ENCODE data around the gene NR6A1.

Gene NR6A1

GRCh38 chr9:124652203-124652602 lies 118.9 kb downstream of the NR6A1 start:
- no peaks in the 10 kb centered on the region for H3K36me3 ChIP-seq (ENCODE audit: control insufficient read depth in 2 of 2, insufficient read depth in 1 of 2, low read length in 2 of 2)
- H3K4me1 ChIP-seq (ENCODE audit: control insufficient read depth, insufficient read depth, low read length), result peaks cover 2% of the 10 kb centered on the region; the same call in 1 of the 2 replicates
- ChIA-PET POLR2A (no interaction called here), CTCF (interaction anchor here (0.8 to 5.3 kb wide), 3 partner anchors 30 to 90 kb away, joined by 3 to 38 read pairs (median 3); no protein-coding TSS in a partner anchor)
- H3K27ac ChIP-seq (ENCODE audit: extremely low read depth, low read depth, low read length), result no peak overlapping the region
- TF ChIP-seq REPIN1 (tag by site-specific recombination; IDR thresholded peaks at IDR 0.05; ENCODE audit: low read depth) (no peak), ZNF391 (tag by site-specific recombination; IDR thresholded peaks at IDR 0.05; ENCODE audit: borderline replicate concordance, low read depth) (no peak), SP7 (tag by site-specific recombination; IDR thresholded peaks at IDR 0.05) (no peak), ZBTB11 (tag by site-specific recombination; conservative IDR thresholded peaks at IDR 0.05; ENCODE audit: low read depth) (no peak), ZEB2 (tag by site-specific recombination; IDR thresholded peaks at IDR 0.05) (no peak), ZNF610 (tag by site-specific recombination; IDR thresholded peaks at IDR 0.05; ENCODE audit: borderline replicate concordance) (no peak), ZNF423 (tag by site-specific recombination; IDR thresholded peaks at IDR 0.05) (no peak)
- TF ChIP-seq, protein P1, sequence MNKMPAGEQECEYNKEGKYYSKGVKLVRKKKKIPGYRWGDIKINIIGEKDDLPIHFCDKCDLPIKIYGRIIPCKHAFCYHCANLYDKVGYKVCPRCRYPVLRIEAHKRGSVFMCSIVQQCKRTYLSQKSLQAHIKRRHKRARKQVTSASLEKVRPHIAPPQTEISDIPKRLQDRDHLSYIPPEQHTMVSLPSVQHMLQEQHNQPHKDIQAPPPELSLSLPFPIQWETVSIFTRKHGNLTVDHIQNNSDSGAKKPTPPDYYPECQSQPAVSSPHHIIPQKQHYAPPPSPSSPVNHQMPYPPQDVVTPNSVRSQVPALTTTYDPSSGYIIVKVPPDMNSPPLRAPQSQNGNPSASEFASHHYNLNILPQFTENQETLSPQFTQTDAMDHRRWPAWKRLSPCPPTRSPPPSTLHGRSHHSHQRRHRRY (tag by site-specific recombination; IDR thresholded peaks at IDR 0.05), result no peak
- no peaks in the 10 kb centered on the region for H3K9me3 ChIP-seq (ENCODE audit: control insufficient read depth, insufficient read depth, low read depth, low read length)
- no peak overlapping the region for H3K4me3 ChIP-seq (ENCODE audit: low read depth, low read length)

DNA sequence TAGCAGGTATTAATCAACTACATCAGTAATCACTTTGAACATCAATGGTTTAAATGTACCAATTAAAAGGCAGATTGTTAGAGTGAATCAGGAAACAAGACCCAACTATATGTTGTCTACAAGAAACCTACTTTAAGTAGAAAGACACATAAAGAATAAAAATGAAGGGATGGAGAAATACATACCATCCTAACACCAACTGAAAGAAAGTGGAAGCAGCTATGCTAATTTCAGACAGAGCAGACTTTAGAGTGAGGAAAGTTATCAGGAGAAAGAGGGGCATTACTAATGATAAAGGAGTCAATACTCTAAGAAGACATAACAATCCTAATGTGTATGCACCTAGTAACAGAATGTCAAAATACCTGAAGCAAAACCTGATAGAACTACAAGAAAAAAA lies 125.8 kb downstream of the NR6A1 start:
- Histone ChIP-seq H3K27ac (ENCODE audit: extremely low read depth, low read depth, low read length) (no peak overlapping the region), H3K9me3 (ENCODE audit: control insufficient read depth, insufficient read depth, low read depth, low read length) (no peaks in the 10 kb centered on the region), H3K4me3 (ENCODE audit: low read depth, low read length) (no peak overlapping the region), H3K36me3 (ENCODE audit: control insufficient read depth in 2 of 2, insufficient read depth in 1 of 2, low read length in 2 of 2) (no peaks in the 10 kb centered on the region), H3K4me1 (ENCODE audit: control insufficient read depth, insufficient read depth, low read length) (no peaks in the 10 kb centered on the region)
- no peak for TF ChIP-seq ZNF350 (tag by site-specific recombination; IDR thresholded peaks at IDR 0.05)
- peak; percentile 32 for TF ChIP-seq SETDB1 (IDR thresholded peaks at IDR 0.05; ENCODE audit: insufficient read length, low read length)
- TF ChIP-seq ZNF23 (tag by site-specific recombination; IDR thresholded peaks at IDR 0.05; ENCODE audit: borderline replicate concordance), result no peak
- TF ChIP-seq ZNF677 (tag by site-specific recombination; IDR thresholded peaks at IDR 0.05), result no peak
- TF ChIP-seq ZNF701 (tag by site-specific recombination; IDR thresholded peaks at IDR 0.05), result no peak
- TF ChIP-seq ZNF561 (tag by site-specific recombination; IDR thresholded peaks at IDR 0.05; ENCODE audit: borderline replicate concordance), result no peak
- no peak for TF ChIP-seq ZNF354C (tag by site-specific recombination; IDR thresholded peaks at IDR 0.05; ENCODE audit: borderline replicate concordance, low read depth)
- TF ChIP-seq ZNF280C (tag by site-specific recombination; IDR thresholded peaks at IDR 0.05), result no peak
- TF ChIP-seq ZNF211 (tag by site-specific recombination; IDR thresholded peaks at IDR 0.05; ENCODE audit: low read depth), result peak; percentile 93
- no peak for TF ChIP-seq ZBTB20 (tag by site-specific recombination; IDR thresholded peaks at IDR 0.05)
- TF ChIP-seq ZNF184 (tag by site-specific recombination; IDR thresholded peaks at IDR 0.05), result no peak
- CTCF ChIA-PET, result interaction anchor here (1.5 to 8.8 kb wide), 2 partner anchors 27 to 66 kb away, joined by 4 to 48 read pairs; no protein-coding TSS in a partner anchor
- POLR2A ChIA-PET, result no interaction called here

Measured in HEK293 (cell line).